GM12891 (cell line): ENCODE results near the gene MYO15A.

Source experiments
- POLR2A ChIP-seq: IDR thresholded peaks from 2 replicates; pipeline ENCODE4 v1.6.1; 2011; ENCODE audit warnings: low read depth, low read length, control low read depth
- POLR2AphosphoS5 ChIP-seq: IDR thresholded peaks from 2 replicates; pipeline ENCODE4 v1.6.1; 2011; ENCODE audit warnings: low read depth, low read length, control low read depth
- TAF1 ChIP-seq: IDR thresholded peaks from 2 replicates; pipeline ENCODE4 v1.6.1; 2011; ENCODE audit warnings: low read depth, low read length, control low read depth

DNA sequence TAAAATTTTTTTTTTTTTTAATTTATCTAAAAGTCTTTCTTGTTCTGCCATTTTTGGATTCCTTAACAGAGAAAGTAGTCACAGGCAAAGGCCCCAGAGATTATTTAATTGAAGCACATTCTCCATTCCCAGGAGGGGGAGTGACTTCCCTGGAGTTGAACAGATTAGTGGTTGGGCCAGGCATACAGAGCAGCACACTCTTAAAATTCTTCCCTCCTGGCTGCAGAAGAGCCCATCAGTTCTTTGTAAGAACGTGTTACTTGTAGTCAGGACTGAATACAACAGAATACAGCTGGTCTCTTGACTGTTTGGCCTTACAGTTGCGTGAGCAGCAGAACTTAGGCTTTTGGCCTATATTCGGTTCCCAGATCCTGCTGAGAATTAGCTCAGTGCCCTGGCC is 76.8 kb downstream of the MYO15A start:
- TF ChIP-seq POLR2AphosphoS5 = no peak
- TF ChIP-seq TAF1 = no peak
- TF ChIP-seq POLR2A = no peak
